ENCODE results near the gene DENND5A. TPM values are rescaled to one million over a fixed set of nuclear protein-coding genes. Genes with fewer than 3 reads are reported as not detected.
A peak's percentile ranks its signal among the peaks of the same experiment; 100 is the strongest.

DENND5A gene
- total RNA-seq, 1 donor from 2014 or later: 59.5 TPM

DNA sequence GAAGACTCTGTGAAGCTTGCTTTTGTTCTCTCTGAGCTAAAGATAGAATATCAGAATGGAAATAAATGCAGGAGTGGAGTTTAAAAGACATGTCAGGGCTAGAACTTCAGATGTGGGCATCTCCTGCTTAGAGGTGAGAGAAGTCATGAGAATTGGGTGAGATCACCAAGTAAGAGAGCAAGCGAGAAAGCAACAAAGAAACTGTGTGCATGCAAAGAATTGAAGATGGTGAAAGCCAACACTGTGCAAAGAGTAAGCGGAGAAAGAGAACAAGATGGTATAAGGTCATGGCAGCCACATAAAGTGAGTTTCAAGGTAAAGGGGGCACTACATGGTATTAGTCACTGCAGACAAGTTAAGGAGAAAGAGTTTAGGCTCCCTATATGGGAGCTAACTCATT, 116.4 kb downstream of the DENND5A start:
- H3K36me3 Mint-ChIP-seq (ENCODE audit: low read depth, unreplicated experiment): peaks cover 34% of the 10 kb centered on the region
- no peaks in the 10 kb centered on the region for H3K9me3 Mint-ChIP-seq (ENCODE audit: unreplicated experiment)
- no peak overlapping the region for H3K4me3 Mint-ChIP-seq (ENCODE audit: unreplicated experiment)
- H3K4me1 Mint-ChIP-seq (ENCODE audit: unreplicated experiment): peaks cover 17% of the 10 kb centered on the region
- no peak for DNase-seq (ENCODE audit: low spot score)
- H3K27ac Mint-ChIP-seq (ENCODE audit: unreplicated experiment): no peak overlapping the region
- no peaks in the 10 kb centered on the region for H3K27me3 Mint-ChIP-seq (ENCODE audit: unreplicated experiment)
- TF ChIP-seq, protein P1, sequence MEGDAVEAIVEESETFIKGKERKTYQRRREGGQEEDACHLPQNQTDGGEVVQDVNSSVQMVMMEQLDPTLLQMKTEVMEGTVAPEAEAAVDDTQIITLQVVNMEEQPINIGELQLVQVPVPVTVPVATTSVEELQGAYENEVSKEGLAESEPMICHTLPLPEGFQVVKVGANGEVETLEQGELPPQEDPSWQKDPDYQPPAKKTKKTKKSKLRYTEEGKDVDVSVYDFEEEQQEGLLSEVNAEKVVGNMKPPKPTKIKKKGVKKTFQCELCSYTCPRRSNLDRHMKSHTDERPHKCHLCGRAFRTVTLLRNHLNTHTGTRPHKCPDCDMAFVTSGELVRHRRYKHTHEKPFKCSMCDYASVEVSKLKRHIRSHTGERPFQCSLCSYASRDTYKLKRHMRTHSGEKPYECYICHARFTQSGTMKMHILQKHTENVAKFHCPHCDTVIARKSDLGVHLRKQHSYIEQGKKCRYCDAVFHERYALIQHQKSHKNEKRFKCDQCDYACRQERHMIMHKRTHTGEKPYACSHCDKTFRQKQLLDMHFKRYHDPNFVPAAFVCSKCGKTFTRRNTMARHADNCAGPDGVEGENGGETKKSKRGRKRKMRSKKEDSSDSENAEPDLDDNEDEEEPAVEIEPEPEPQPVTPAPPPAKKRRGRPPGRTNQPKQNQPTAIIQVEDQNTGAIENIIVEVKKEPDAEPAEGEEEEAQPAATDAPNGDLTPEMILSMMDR (IDR thresholded peaks at IDR 0.05; ENCODE audit: unreplicated experiment): no peak

DNA sequence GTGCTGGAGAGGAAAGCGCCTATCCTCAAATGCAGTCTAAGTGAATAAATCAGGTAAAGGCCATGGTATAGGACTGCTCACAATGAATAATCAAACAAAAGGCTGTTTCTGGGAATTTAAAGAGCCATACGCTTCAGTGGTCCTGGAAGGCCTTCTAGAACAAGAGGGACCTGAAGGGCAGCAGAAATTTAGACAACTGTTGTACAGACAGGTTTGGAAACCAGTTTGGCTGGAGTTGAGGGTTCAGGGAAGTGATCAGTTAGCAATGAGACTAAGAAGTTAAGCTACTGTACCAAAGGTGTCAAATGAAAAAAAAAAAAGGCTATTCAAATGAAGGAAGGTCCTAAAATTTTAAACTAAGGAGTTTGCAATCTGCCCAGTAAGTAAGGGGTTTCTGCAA, 117.1 kb downstream of the DENND5A start:
- H3K4me3 Mint-ChIP-seq (ENCODE audit: unreplicated experiment): no peak overlapping the region
- H3K9me3 Mint-ChIP-seq (ENCODE audit: unreplicated experiment): no peaks in the 10 kb centered on the region
- DNase-seq (ENCODE audit: low spot score): no peak
- H3K27me3 Mint-ChIP-seq (ENCODE audit: unreplicated experiment): no peaks in the 10 kb centered on the region
- TF ChIP-seq, protein P1 (IDR thresholded peaks at IDR 0.05; ENCODE audit: unreplicated experiment): no peak
- H3K4me1 Mint-ChIP-seq (ENCODE audit: unreplicated experiment): peaks cover 17% of the 10 kb centered on the region
- H3K27ac Mint-ChIP-seq (ENCODE audit: unreplicated experiment): no peak overlapping the region
- H3K36me3 Mint-ChIP-seq (ENCODE audit: low read depth, unreplicated experiment): peaks cover 41% of the 10 kb centered on the region

DNA sequence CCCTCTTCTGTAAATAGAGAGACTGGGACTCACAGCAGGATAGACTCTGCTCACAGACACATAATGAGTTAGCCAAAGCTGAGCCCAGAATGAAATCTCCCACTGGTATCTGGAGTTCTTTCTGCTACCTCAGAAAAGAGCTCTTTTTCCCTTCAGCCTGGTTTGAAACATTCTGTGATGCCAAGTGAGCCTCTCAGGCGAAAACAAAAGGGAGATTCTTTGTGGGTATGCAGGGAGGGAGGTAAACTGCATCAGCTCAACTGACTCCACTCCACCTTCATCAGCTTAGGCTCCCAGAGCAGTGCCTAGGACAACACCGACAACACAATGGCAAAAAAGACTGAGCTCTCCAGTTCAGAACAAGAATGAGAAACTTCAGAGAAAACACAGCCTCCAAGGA, 118.7 kb downstream of the DENND5A start:
- no peak for DNase-seq (ENCODE audit: low spot score)
- H3K27ac Mint-ChIP-seq (ENCODE audit: unreplicated experiment): no peak overlapping the region
- H3K9me3 Mint-ChIP-seq (ENCODE audit: unreplicated experiment): no peaks in the 10 kb centered on the region
- no peaks in the 10 kb centered on the region for H3K27me3 Mint-ChIP-seq (ENCODE audit: unreplicated experiment)
- H3K36me3 Mint-ChIP-seq (ENCODE audit: low read depth, unreplicated experiment): peaks cover 54% of the 10 kb centered on the region
- no peak overlapping the region for H3K4me3 Mint-ChIP-seq (ENCODE audit: unreplicated experiment)
- TF ChIP-seq, protein P1 (IDR thresholded peaks at IDR 0.05; ENCODE audit: unreplicated experiment): no peak
- H3K4me1 Mint-ChIP-seq (ENCODE audit: unreplicated experiment): peaks cover 17% of the 10 kb centered on the region

GRCh38 chr11:9145283-9145682, 119.9 kb downstream of the DENND5A start:
- no peaks in the 10 kb centered on the region for H3K9me3 Mint-ChIP-seq (ENCODE audit: unreplicated experiment)
- H3K27me3 Mint-ChIP-seq (ENCODE audit: unreplicated experiment): no peaks in the 10 kb centered on the region
- no peak overlapping the region for H3K4me3 Mint-ChIP-seq (ENCODE audit: unreplicated experiment)
- H3K27ac Mint-ChIP-seq (ENCODE audit: unreplicated experiment): no peak overlapping the region
- TF ChIP-seq, protein P1 (IDR thresholded peaks at IDR 0.05; ENCODE audit: unreplicated experiment): no peak
- DNase-seq (ENCODE audit: low spot score): no peak
- peaks cover 12% of the 10 kb centered on the region for H3K4me1 Mint-ChIP-seq (ENCODE audit: unreplicated experiment)
- H3K36me3 Mint-ChIP-seq (ENCODE audit: low read depth, unreplicated experiment): peaks cover 64% of the 10 kb centered on the region

DNA sequence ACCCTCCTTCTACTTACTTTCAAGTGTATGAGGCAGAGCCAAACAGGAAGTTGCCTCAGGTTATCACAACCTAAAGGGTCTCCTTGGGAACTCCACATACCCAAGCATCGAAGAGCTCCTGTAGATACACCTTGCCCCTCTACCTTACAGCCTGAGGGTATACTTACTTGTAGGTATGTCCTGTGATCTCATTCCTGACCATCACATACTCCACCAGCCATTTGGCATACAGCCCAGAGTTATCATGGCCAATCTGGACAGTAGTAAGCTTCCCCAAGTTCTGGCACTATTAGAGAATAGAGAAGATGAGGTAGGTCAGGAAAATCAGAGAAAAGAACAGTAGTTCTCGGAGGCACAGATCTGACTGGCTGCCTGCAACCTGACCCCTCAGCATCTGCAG, 120.3 kb downstream of the DENND5A start:
- H3K4me3 Mint-ChIP-seq (ENCODE audit: unreplicated experiment): peak overlapping the region; percentile 37
- peaks cover 67% of the 10 kb centered on the region for H3K36me3 Mint-ChIP-seq (ENCODE audit: low read depth, unreplicated experiment)
- no peaks in the 10 kb centered on the region for H3K27me3 Mint-ChIP-seq (ENCODE audit: unreplicated experiment)
- TF ChIP-seq, protein P1 (IDR thresholded peaks at IDR 0.05; ENCODE audit: unreplicated experiment): no peak
- H3K9me3 Mint-ChIP-seq (ENCODE audit: unreplicated experiment): no peaks in the 10 kb centered on the region
- no peak overlapping the region for H3K27ac Mint-ChIP-seq (ENCODE audit: unreplicated experiment)
- H3K4me1 Mint-ChIP-seq (ENCODE audit: unreplicated experiment): peaks cover 7% of the 10 kb centered on the region
- DNase-seq (ENCODE audit: low spot score): no peak

Data from endothelial cell (in vitro differentiated cells).